Left ventricle myocardium inferior (tissue), 1 donor: ENCODE measurements around the gene HMGB4. TPM values are rescaled to one million over a fixed set of nuclear protein-coding genes. Genes with fewer than 3 reads are reported as not detected.

ENCODE experiments used
- DNase-seq: peaks from one replicate; pipeline ENCODE4 v3.0.0-alpha.2; 2020
- H3K27ac ChIP-seq: fragments of 200-600 bp; replicated peaks from 2 replicates; pipeline ENCODE4 v1.8.0; 2021
- H3K27me3 ChIP-seq: fragments of 200-600 bp; 2 replicates; pipeline ENCODE4 v1.8.0; 2021; ENCODE audit warnings: low read depth
- H3K36me3 ChIP-seq: fragments of 200-600 bp; 2 replicates; pipeline ENCODE4 v1.8.0; 2021
- H3K4me1 ChIP-seq: fragments of 200-600 bp; 2 replicates; pipeline ENCODE4 v1.8.0; 2021
- H3K4me3 ChIP-seq: fragments of 200-600 bp; 2 replicates; pipeline ENCODE4 v1.8.0; 2021; ENCODE audit warnings: mild to moderate bottlenecking, moderate library complexity
- H3K9me3 ChIP-seq: fragments of 200-600 bp; replicated peaks from 2 replicates; pipeline ENCODE4 v1.8.0; 2021
- intact Hi-C: fragments of 100-400 bp; cut with micrococcal nuclease; formaldehyde crosslinking; loops from one replicate; pipeline ENCODE4 v1.11.0; 2022
- total RNA-seq: library from RNA; stranded (reverse); fragmentation: NEBNext Ultra II Directional; extraction: Animal tissue kit (Norgen Biotek cat#: 25700); gene quantifications from one replicate; pipeline ENCODE4 v1.2.1, GENCODE V29; 2021
- TF ChIP-seq, protein P1 (sequence below): fragments of 200-600 bp; IDR thresholded peaks from 2 replicates; pipeline ENCODE4 v1.8.0; 2021; ENCODE audit warnings: antibody characterized with exemption, mild to moderate bottlenecking, borderline replicate concordance
- donor health status: DM: no; HTN: yes; CAD: no; lungs with severe emphysema.

Gene HMGB4
- total RNA-seq, 1 donor from 2014 or later, result not detected

DNA sequence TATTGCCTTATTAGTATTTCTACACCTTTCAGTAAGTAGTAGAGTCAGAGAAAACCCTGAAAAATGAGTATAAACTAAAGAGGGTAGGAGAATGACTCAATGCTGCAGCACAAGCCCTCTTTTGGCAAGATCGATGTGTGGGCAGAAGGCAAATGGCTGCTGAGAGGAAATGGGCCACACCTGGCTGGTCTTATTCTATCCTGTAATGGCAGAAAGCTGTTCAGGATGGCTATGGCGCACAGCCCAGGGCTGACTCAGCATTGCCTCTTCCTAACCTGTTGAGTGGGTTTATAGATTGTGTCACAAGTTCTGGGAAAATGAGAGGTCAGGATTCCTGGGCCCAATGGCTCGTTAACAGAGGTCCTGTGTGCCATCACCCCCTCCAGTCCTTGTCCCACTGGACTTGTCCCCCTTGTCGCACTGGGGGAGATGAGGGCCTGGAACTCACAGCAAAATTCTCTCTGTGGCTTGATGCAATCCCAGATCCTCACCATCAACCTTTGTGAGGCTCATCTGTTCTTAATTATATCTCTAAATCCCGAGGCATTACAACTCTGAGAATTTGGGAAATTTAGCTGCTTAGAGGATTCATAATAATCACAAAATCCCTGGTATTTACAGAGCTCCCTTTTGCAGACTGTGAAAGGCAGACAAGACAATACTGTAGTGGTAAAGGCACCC is 13.2 kb downstream of the HMGB4 start:
- TF ChIP-seq, protein P1, sequence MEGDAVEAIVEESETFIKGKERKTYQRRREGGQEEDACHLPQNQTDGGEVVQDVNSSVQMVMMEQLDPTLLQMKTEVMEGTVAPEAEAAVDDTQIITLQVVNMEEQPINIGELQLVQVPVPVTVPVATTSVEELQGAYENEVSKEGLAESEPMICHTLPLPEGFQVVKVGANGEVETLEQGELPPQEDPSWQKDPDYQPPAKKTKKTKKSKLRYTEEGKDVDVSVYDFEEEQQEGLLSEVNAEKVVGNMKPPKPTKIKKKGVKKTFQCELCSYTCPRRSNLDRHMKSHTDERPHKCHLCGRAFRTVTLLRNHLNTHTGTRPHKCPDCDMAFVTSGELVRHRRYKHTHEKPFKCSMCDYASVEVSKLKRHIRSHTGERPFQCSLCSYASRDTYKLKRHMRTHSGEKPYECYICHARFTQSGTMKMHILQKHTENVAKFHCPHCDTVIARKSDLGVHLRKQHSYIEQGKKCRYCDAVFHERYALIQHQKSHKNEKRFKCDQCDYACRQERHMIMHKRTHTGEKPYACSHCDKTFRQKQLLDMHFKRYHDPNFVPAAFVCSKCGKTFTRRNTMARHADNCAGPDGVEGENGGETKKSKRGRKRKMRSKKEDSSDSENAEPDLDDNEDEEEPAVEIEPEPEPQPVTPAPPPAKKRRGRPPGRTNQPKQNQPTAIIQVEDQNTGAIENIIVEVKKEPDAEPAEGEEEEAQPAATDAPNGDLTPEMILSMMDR, result no peak
- DNase-seq, result peak; percentile 28
- Histone ChIP-seq H3K4me1 (no peaks in the 10 kb centered on the region), H3K4me3 (no peak overlapping the region), H3K9me3 (no peaks in the 10 kb centered on the region), H3K27ac (no peak overlapping the region), H3K36me3 (no peaks in the 10 kb centered on the region), H3K27me3 (peaks cover 60% of the 10 kb centered on the region)
- intact Hi-C loops, result no loop called here

DNA sequence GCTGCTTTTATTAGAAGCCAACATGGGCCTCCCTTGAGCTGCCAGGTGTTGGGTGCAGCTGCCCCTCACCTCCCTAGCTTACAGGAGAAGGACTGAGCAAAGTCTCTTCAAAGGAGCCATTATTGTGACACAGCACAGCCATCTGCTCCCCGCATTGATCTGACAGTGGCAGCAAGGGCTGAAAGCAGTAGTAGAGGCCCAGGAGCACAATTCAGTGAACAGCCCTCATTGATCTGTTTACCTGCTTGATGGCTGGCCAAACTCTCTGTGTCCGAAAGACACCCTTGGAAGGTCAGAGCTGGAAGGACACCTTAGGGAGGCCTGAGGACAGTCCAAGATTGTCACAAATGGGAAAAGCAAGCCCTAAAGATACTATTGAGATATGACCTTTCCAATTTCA is 14.5 kb downstream of the HMGB4 start:
- Histone ChIP-seq H3K36me3 (no peaks in the 10 kb centered on the region), H3K4me3 (no peak overlapping the region), H3K4me1 (no peaks in the 10 kb centered on the region), H3K27ac (no peak overlapping the region), H3K27me3 (peaks cover 56% of the 10 kb centered on the region), H3K9me3 (no peaks in the 10 kb centered on the region)
- intact Hi-C loops, result no loop called here
- DNase-seq, result no peak
- TF ChIP-seq, protein P1, result no peak

DNA sequence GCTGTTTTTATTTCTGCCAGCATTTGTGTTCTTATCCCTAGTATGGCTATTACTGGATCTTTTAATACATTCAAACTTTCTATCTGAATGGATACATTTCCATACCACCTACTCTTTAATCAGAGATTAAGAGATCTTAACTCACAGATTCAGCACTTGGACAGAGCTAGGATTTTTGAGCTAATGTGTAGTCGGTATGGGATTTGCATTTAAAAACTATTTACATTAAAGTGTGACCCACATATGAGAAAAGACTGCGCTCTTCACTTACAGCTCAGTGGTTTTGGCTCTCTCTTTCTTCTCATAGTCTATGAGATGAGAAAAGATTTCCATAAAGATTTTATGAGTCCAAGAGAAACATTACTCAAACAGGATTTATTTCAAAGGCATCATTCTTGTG is 16.4 kb downstream of the HMGB4 start:
- TF ChIP-seq, protein P1, result no peak

DNA sequence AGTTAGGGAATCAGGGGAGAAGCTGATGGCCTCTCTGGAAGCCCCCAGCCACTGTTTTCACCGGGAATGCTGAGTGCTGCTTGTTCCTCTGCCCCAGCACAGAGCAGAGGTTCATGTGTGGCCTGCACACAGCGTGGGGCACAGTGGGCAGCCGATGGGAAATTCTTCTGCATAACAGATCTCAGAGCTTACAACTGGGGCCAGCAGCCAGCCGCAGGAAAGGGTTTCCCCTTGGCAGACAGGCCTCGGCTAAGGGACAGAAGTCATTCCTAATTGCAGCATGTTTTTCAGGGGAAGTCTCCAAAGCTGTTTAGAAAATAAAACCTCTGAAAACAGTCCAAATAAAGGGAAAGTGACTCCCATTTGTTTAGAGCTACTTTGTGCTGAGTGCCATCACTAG is 22.6 kb downstream of the HMGB4 start:
- Histone ChIP-seq H3K4me1 (no peaks in the 10 kb centered on the region), H3K27ac (no peak overlapping the region), H3K36me3 (no peaks in the 10 kb centered on the region), H3K27me3 (peaks cover 28% of the 10 kb centered on the region), H3K9me3 (no peaks in the 10 kb centered on the region), H3K4me3 (no peak overlapping the region)
- no peak for DNase-seq
- TF ChIP-seq, protein P1, result no peak
- intact Hi-C loops, result no loop called here

More for the DNA sequence above, 16.4 kb downstream of the HMGB4 start:
- peaks cover 62% of the 10 kb centered on the region for H3K27me3 ChIP-seq
- no peak for DNase-seq
- no peaks in the 10 kb centered on the region for H3K36me3 ChIP-seq
- H3K9me3 ChIP-seq, result no peaks in the 10 kb centered on the region
- intact Hi-C loops, result no loop called here
- H3K4me1 ChIP-seq, result no peaks in the 10 kb centered on the region
- H3K4me3 ChIP-seq, result no peak overlapping the region
- no peak overlapping the region for H3K27ac ChIP-seq

DNA sequence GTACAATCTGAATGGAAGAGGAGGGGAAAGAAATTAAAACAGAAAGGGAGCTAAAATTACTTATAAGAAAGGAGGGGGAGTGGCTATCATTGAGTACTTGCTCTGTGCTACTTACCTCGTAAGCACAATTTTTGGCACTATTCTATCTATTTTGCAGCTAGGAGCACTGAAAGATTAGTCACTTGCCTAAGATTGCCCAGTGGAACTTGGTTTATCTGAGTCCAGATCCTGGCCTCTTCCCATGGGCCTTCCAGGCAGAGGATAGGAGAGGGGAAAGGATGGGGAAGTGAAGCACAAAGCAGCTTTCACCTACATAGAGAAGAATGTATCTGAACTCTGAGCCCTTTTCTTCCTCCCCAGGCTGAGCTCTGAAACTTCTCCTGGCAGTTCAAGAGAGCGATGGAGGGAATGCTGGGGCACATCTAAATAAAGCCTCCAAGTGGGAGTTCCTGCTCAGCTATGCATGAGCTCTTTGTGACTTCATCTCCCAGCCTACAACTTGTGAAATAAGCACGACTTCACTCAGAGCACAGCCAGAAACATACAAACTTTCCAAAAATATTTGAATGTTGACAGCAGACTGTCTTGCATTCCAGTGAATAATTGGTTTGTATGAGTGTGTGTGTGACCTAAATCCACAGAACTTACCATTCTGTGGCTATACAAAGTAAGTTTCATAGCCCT is 29.4 kb downstream of the HMGB4 start:
- Histone ChIP-seq H3K27ac (peak overlapping the region; percentile 34), H3K9me3 (no peaks in the 10 kb centered on the region), H3K4me3 (no peak overlapping the region), H3K4me1 (no peaks in the 10 kb centered on the region), H3K36me3 (no peaks in the 10 kb centered on the region), H3K27me3 (peaks cover 15% of the 10 kb centered on the region)
- TF ChIP-seq, protein P1, result no peak
- DNase-seq, result no peak
- intact Hi-C loops, result no loop called here
